Smooth muscle cell of the brain vasculature (primary cell): Measurements from ENCODE around the gene ZNF225.
"Not testable (repeated sequence)": the region's sequence is repeated elsewhere in the genome, so short reads cannot be mapped to it uniquely, and the experiment has no call there.

Source experiments
- DNase-seq: peaks from one replicate; pipeline ENCODE4 v3.0.0-alpha.2; 2012; ENCODE audit warnings: low read depth, low spot score

ZNF225 gene

DNA sequence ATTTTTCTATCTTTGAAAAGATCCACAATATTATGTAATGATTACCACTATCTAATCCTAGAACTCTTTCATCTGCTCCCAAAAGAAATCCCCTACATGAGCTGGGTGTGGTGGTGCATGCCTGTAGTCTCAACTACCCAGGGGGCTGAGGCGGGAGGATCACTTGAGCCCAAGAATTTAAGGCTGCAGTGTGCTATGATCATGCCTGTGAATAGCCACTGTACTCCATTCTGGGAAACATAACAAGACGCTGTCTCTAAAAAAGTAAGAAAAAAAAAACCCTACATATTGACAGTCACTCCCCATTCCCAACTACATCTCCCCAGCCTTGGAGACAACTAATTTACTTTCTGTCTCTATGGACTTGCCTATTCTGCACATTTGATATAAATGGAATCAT, 50.6 kb downstream of the ZNF225 start:
- no peak for DNase-seq

DNA sequence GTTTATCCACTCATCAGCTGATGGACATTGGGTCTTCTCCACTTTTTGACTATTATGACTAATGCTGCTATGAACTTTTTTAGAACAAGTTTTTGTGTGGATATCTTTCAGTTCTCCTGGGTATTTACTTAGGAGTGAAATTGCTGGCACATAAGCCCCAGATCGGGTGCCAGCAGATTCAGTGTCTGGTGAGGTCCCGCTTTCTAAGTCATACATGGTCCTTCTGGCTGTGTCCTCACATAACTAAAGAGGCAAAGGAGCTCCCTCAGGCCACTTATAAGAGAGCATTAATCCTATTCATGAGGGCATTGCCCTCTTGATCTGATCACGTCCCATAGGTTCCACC, 51.1 kb downstream of the ZNF225 start:
- no peak for DNase-seq

DNA sequence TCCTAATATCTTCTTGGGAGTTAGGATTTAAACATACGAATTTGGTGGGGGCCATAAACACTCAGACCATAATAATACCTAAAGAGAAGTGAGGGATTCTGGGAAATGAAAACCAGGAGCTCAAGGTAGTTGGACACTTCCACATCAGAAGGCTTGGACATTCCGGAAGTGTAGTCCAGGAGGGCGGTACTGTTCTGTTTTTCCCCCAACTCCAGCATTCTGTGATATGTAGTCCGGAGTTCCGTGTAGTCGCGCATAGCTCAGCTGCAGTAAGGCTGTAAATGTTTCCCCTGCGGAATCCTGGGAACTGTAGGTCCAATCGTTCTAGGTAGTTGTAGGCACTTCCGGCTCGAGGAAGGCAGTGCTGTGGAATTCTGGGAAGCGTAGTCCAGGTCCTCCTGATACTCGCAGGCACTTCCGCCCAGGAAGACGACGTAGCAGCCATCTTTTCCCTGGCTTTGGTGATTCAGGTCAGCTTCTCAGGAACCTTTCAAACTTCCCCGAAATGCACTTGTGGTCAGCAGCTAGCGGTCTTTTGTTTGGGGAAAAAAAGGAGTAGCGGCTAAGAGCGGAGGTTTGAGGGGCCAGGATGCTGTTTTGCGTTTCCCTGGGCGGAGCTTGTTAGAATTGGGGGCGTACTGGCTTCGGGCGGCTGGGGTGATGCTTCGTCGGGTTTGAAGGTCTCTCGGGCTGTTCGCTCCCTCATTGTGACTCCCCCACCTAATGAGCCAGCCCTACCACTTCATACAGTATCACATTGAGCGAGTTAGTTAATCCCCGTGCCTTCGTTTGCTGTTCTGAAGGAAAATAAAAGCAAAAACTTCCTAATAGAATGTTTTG, 51.7 kb downstream of the ZNF225 start, which contains the start of gene ZNF226:
Gene ZNF226 (plus strand): TSS at position 428 of the 840 bp plus-strand sequence. CDS start 4,981 bp downstream, outside the sequence.
- peak; percentile 94 for DNase-seq

DNA sequence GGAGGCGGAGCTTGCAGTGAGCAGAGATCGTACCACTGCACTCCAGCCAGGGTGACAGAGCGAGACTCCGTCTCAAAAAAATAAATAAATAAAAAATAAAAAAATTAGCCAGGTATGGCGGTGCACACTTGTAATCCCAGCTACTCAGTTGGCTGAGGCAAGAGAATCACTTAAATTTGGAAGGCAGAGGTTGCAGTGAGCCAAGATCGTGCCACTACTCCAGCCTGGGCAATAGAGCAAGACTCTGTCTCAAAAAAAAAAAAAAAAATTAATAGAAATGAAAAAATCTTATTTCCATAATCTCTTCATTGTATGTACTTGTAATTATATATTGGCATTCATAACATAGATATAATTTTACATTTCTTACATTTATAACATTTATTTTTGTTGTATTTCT, 57.5 kb downstream of the ZNF225 start:
- DNase-seq = not testable (repeated sequence)

DNA sequence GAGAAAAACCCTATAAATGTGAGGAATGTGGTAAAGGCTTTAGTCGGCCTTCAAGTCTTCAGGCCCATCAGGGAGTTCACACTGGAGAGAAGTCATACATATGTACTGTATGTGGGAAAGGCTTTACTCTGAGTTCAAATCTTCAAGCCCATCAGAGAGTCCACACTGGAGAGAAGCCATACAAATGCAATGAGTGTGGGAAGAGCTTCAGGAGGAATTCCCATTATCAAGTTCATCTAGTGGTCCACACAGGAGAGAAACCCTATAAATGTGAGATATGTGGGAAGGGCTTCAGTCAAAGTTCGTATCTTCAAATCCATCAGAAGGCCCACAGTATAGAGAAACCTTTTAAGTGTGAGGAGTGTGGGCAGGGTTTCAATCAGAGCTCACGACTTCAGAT, 63.4 kb downstream of the ZNF225 start:
- DNase-seq = no peak

GRCh38 chr19:44180968-44181367, 67.8 kb downstream of the ZNF225 start:
- DNase-seq = no peak

DNA sequence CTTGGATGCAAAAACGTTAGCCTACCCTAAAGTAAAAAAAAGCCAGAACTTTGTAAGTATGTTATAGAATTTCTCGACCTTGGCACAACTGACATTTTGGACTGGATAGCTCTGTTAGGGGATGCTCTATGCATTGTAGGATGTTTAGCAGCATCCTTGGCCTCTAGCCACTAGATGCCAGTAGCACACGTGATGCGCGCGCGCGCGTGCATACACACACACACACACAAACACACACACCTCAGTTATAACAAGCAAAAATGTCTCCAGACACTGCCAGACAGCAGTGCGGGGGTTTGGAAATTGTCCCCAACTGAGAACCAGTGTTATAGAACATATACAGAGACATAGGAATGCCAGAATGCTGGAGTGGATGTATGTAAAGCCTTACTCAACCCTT, 68.9 kb downstream of the ZNF225 start:
- DNase-seq = no peak
